Measurements from ENCODE around the gene AMER1.

The AMER1 gene

DNA sequence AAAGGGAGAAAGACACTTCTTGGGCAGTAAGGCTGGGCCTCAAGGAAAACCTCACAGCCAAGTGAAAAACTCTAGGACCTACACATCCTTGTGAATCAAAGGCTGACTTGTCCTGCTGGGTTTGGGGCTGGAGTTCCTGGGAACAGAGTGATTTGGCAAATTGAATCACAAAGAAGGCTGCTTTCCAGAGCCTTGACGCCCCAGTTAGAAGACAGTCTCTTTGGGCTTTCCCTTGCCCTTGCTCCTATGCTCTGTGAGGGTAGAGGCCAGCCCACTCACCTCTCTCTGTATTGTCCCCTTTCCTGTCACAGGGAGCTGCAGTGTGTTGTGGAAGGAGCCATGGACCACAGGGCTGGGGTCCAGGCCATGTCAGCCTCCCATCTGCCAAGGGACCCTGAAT lies 9.6 kb downstream of the AMER1 start:
- H3K27ac ChIP-seq = no peak overlapping the region
- no peak for DNase-seq (ENCODE audit: low spot score)
- POLR2A ChIA-PET (ENCODE audit: low non-redundant PET) = no interaction called here
- CTCF ChIA-PET = no interaction called here
- TF ChIP-seq, protein P1, sequence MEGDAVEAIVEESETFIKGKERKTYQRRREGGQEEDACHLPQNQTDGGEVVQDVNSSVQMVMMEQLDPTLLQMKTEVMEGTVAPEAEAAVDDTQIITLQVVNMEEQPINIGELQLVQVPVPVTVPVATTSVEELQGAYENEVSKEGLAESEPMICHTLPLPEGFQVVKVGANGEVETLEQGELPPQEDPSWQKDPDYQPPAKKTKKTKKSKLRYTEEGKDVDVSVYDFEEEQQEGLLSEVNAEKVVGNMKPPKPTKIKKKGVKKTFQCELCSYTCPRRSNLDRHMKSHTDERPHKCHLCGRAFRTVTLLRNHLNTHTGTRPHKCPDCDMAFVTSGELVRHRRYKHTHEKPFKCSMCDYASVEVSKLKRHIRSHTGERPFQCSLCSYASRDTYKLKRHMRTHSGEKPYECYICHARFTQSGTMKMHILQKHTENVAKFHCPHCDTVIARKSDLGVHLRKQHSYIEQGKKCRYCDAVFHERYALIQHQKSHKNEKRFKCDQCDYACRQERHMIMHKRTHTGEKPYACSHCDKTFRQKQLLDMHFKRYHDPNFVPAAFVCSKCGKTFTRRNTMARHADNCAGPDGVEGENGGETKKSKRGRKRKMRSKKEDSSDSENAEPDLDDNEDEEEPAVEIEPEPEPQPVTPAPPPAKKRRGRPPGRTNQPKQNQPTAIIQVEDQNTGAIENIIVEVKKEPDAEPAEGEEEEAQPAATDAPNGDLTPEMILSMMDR (conservative IDR thresholded peaks at IDR 0.05; ENCODE audit: low read depth) = no peak

DNA sequence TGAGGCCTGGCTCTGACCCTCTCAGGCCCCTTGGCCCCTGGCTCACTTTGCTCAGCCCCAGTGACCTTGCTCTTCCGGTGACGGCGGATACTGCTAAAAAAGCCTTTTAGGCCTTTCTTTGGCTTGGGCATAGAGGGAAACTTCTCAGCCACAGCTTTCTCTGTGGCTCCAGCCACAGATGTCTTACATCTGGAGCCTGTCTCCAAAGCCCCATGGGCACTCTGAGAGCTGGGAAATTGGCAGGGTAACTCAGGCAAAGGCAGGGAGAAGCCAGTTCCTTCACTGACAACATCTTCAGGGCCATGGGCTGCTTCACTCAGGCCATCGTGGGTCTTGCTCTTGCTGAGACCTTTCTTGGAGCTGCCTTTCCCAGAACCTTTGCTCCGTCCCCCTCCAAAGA lies 12.8 kb downstream of the AMER1 start:
- no peak for DNase-seq (ENCODE audit: low spot score)
- TF ChIP-seq, protein P1 (conservative IDR thresholded peaks at IDR 0.05; ENCODE audit: low read depth) = no peak
- ChIA-PET CTCF (no interaction called here), POLR2A (ENCODE audit: low non-redundant PET) (no interaction called here)
- no peak overlapping the region for H3K27ac ChIP-seq

DNA sequence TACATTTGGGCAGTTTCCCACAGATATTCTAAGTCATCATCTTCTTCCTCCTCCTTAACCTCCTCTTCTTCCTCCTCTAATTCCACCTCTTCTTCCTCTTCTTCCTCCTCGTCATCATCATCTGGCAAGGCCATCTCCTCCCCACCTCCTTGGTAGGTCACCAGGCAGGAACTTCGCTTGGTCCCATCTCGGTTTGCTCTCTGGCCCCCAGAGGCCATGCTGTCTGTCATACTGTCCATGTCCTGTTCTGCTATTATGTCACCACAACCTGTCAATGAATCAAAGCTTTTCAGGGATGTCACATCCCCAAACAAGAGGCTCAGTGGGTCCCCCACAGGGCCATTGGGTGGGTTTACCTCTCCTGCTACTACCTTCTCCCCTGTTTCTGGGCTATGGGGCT lies 13.5 kb downstream of the AMER1 start:
- H3K27ac ChIP-seq = no peak overlapping the region
- TF ChIP-seq, protein P1 (conservative IDR thresholded peaks at IDR 0.05; ENCODE audit: low read depth) = no peak
- POLR2A ChIA-PET (ENCODE audit: low non-redundant PET) = no interaction called here
- DNase-seq (ENCODE audit: low spot score) = no peak
- CTCF ChIA-PET = no interaction called here

DNA sequence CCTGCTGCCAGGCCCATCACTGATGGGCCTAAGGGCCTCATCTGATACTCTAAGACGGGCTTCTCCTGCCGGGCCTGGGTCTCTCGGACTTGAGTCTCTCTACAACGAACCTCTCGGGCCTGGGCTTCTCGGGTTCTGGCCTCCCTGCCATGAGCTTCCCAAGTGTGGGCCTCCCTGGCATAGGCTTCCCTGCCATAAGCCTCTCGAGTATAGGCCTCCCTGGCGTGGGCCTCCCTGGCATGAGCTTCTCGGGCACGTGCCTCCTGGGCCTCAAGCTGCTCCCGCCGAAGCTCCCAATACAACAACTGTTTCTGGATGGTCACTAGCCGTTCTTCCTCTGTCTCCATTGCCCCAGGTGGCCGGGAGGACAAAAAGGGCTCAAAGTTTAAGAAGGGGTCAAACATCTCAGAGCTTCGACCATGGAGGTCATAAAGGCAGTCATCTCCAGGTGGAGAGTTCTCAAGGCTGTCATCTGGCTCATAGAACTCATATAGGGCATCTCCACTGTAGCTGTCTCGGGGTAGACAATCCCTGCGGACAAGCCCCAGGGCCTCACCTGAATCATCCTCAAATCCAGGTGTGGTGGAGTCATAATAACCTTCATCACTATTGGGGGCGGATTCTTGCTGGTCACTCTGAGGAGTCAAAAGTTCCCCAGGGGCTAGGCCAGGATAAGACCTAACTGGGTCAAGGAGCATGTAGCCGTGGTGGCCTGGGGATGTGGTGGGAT lies 14.1 kb downstream of the AMER1 start:
- TF ChIP-seq, protein P1 (conservative IDR thresholded peaks at IDR 0.05; ENCODE audit: low read depth) = no peak
- no peak overlapping the region for H3K27ac ChIP-seq
- DNase-seq (ENCODE audit: low spot score) = no peak
- ChIA-PET POLR2A (ENCODE audit: low non-redundant PET) (no interaction called here), CTCF (no interaction called here)

DNA sequence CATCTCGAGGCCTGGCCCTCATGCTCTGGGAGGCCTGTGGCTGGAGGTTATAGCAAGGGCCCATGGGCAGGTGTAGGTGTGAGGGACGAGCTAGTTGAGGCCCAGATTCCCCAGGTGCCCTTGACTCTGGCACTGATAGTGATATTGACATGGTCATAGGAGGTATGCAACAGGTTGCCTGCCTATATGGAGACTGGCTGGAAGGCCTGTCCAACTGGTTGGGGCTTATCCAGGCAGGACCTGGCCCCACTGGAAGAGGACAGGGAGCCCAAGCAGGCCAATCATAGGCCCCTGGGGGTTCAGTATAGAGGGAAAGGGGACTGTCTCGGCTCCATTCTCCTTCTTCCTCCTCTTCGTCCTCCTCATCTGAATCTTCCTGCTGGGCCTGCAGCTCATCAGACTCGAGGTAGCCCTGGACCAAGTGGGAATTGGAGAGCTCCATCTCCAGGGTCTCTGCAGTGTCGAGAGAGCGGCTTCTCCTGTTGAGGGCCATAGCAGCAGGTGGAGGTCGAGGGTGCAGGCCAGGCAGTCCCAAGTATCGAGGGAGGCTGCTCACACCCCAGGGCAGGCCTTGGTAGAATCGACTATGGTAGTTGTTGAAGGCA lies 15.3 kb downstream of the AMER1 start:
- POLR2A ChIA-PET (ENCODE audit: low non-redundant PET) = no interaction called here
- CTCF ChIA-PET = no interaction called here
- H3K27ac ChIP-seq = no peak overlapping the region
- TF ChIP-seq, protein P1 (conservative IDR thresholded peaks at IDR 0.05; ENCODE audit: low read depth) = no peak
- DNase-seq (ENCODE audit: low spot score) = no peak

DNA sequence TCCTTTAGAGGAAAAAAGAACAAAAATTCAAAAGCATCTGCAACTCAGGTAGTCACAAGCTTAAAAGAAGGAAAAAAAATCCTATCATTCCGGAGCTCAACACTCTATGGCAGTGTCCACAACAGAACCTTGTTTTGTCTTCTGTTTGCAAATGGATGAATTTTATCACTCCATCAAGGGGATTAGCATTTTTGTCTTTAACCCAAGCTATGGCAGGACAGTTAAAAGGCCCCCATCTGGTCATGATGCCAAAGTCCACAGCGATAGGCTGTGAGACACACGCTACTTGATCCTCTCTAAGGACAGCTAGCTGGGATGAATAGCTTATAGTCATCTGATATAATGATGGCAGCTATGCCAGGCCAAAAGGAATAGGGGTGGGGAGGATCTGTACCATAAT lies 16.6 kb downstream of the AMER1 start:
- TF ChIP-seq, protein P1 (conservative IDR thresholded peaks at IDR 0.05; ENCODE audit: low read depth) = no peak
- DNase-seq (ENCODE audit: low spot score) = no peak
- H3K27ac ChIP-seq = no peak overlapping the region
- ChIA-PET CTCF (no interaction called here), POLR2A (ENCODE audit: low non-redundant PET) (no interaction called here)

Measured in RWPE1 (cell line).